EH (cell line): ENCODE measurements around the gene C1orf35.
A peak's percentile ranks its signal among the peaks of the same experiment; 100 is the strongest.

Source experiments
- DNase-seq: peaks from one replicate; pipeline ENCODE4 v3.0.0-alpha.2; 2015; ENCODE audit warnings: low read depth

The C1orf35 gene

DNA sequence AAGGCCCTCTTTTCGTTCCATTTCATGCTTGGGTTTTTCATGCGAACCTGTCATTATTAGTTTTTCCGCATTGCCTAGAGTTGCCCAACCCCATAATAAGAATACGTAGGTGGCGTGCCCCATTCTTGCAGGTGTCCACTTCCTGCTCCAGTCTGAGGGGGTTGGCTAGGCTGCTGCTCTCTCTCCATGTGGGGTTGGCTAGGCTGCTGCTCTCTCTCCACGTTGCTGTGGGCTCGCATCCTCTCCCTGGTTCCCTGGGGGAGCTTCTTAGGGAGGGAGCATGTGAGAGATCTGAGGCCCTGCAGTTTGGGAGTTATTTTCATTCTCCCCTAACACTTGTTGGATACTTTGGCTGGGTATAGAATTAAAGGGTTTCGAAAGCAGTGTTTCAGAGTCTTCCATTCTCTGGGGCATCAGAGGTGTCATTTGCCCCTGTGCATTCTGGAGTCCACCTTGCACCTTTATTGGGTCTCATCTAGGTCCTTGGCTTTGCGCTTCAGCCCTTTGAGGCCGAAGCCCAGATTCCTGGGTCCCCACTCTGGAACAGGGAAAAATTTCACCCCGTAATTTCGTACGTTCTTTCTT is 8.6 kb downstream of the C1orf35 start:
- no peak for DNase-seq

- DNase-seq: no peak
These were observed 9.8 kb downstream of the C1orf35 start for GRCh38 chr1:228093050-228093906.

- DNase-seq: no peak
These were observed 10.6 kb downstream of the C1orf35 start for GRCh38 chr1:228092342-228093049.

- no peak for DNase-seq
These were observed 12.0 kb downstream of the C1orf35 start for GRCh38 chr1:228091084-228091483.

GRCh38 chr1:228090613-228091081 is 12.5 kb downstream of the C1orf35 start:
- DNase-seq: peak; percentile 27

DNA sequence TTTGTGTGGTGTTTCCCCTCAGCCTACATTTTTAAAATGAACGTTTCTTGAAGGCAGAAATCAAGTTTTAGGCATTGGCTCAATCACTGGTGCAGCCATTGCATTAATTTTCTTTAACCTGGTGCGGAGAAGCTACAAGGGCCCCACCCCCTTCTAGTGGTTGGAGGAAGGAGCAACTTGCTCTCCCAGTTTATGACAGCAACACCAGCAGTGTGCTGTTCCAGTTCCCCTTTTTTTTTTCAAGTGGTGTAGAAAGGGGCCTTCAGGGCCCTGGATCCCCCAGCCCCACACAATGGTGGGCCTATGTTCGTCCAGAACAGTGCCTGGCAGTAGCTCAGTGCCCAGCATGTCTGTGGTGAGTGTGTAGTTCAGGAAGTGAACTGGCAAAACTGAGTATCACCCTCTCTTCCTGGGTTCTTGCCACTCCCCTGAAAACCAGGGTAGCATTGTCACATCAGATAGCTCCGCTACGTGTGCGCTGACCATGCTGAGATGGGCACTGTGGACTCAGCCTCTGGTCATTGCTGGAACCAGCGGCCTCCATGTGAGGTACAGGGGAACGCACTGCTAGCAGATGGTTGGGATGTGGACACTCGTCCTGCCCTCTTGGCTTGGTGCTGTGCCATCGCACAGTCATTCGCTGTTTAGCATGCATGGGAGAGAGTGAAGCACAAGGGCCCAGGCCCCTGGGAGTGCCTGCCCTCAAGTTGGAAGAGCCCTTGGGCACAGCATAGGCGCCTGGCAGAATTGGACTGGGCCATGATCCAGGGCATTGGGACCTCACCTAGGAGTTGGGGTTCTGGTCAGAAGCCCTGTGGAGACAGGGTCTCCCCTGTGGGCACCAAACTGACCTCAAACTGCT is 13.4 kb downstream of the C1orf35 start:
- no peak for DNase-seq

DNA sequence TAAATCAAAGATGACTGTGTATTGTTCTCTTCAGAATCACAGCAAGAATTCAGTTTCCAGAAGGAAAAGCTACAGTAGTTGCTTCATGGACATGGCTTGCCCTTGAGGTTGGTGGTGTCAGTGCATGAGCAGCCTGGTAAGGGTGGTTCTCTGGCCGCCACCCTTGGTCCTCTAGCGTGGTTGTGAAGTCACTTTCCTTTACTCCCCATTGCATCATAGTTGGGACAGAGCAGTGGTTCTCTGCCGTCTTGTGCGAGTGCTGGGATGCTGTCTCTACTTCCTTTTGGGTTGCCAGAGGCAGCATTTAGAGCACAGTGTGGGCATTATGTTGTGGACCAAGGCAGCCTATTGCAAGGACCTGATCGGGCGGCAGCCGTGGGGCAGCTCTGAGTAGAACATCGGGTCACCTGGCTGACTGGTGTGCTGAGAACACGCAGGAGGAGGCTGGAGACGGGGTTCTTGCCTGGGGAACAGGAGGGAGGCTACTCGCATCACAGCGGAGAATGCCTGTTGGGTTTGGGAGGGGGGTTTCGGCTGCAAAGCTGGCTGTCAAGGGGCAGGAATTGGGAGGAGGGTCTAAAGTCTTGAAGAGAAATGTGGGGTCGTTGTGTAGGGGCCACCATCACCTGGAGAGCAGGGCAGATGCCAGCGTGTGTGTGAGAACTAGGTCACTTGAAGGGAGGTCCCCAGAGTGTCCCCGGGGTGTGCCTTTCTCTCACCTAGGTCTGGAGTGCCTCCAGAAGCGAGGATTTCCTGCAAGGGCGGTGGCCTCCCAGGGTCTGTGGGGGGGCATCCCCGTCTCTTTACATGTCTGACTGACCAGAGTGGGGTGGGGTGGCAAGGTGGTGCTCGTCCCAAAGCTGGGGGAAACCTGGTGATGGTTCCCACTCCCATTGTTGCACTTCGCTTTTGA is 14.3 kb downstream of the C1orf35 start:
- DNase-seq: no peak

GRCh38 chr1:228087771-228088251 is 15.3 kb downstream of the C1orf35 start:
- DNase-seq: peak; percentile 89

GRCh38 chr1:228085287-228085951 is 17.7 kb downstream of the C1orf35 start:
- DNase-seq: peak; percentile 90

DNA sequence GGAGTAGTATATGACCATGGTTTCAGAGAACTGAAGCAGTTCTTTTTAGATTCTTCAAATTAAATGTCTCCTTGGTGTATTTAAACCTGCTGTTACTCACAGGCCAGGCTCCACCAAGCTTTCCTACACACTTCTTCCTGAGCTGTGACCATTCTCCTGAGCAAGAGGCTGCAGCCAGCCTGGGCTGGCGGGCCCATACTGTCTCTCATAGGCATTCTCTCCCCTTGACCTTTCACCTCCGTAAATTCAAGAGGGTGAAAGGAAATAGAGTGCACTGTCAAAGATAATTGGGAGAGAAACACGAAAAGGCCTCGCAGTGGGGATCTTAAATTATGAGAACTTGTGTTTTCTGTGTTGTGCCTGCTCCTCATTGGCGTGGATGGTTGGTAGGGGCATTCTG is 18.3 kb downstream of the C1orf35 start:
- DNase-seq: no peak

GRCh38 chr1:228084325-228084724 is 18.8 kb downstream of the C1orf35 start:
- peak; percentile 82 for DNase-seq

DNA sequence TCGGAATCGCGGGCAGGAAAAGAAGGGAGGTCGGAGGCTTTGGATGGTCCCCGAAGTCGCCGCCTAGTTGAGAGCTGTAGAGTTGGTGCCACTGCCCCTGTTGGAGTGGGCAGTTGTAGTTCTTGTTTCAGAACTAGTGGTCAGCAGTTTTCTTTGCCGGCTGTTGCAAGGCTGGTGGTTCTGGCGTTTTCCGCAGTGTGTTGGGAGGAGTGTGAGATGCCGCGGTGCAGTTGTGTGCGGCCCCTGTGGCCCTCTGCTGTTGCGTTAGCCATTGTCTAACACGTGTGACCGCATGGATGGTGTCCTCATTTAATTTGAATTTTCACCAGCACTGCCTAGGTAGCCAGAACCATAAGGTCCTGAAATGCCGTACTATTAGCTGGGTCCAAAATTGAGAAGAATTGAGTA is 19.2 kb downstream of the C1orf35 start:
- peak; percentile 45 for DNase-seq

DNA sequence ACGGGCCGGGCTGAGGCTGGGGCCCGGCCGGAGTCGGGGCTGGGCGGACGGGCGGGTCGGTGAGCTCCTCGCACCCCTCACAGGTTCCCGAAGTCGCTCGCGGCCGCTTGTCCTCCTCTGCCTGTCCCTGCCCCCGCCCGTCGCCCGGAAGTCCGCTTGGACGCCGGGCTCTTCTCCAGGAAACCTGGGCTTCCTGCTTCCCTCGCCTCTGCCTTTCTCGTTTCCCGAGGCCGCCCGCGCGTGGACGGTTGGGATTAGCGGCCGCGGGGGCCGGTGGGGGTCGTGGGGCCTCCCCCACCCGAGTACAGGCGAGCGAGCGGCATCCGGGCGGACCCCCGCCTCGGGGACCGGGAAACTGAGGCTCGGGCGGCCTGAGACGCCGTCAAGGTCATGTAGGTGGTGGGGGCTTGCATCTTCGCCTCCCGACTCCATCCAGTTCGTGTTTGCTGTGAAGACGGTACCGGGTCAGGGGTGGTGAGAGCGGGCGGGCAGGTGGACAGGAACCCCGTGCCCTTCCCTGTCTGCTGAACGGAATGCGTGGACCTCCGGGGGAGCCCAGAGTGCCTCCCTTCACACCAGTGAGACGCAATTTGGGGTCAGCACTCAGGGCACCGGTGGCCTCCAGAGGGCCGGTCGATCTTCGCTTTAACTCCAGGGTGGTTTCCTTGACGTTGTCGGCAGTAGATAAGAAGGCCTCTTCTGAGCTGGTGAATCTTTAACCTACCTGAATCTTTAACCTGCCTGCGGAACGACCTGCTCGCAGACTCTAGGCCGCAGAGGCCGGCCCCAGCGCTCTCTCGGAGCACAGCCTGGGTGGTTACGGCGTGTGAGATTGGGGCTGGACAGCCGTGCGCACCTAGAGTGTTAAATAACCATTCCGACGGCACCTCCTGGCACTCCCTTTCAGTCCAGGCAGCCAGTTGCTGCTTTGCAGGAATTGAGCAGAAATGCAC is 19.9 kb downstream of the C1orf35 start:
- DNase-seq: peak; percentile 69

DNA sequence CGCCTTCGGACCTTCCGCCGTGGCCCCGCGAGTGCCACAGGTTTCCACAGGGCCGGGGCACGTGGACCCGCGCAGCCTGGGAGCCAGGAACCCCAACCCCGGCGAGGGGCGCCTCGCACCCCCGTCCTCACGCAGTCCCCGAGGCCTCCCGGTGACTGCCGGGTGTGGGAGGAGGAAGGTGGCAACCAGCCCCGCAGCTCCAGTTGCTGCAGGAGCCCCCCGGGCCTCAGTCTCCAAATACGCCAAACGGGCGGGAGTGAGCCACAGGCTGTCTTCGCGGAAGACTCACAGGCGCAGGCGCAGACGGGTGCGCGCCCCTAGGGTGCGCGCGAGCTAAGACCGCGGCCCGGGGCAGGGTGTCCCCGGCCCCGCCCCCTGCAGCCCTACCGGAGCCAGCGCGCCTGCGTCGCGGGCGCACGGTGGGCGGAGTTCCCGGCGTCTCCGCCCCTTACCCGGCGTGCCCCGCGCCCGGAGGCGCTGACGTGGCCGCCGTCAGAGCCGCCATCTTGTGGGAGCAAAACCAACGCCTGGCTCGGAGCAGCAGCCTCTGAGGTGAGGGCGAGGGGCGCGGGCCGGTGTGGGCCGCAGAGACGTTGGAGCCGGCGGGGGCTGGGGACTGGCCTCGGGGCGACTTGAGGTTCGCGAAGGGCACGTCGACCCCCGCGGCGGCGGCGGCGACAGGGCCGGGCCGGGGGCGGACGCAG is 20.8 kb downstream of the C1orf35 start, which contains the start of gene ARF1:
TSS of gene ARF1 (plus strand) at position 495 of the 704 bp plus-strand sequence. CDS start 14,407 bp downstream, outside the sequence.
- DNase-seq: peak; percentile 90

DNA sequence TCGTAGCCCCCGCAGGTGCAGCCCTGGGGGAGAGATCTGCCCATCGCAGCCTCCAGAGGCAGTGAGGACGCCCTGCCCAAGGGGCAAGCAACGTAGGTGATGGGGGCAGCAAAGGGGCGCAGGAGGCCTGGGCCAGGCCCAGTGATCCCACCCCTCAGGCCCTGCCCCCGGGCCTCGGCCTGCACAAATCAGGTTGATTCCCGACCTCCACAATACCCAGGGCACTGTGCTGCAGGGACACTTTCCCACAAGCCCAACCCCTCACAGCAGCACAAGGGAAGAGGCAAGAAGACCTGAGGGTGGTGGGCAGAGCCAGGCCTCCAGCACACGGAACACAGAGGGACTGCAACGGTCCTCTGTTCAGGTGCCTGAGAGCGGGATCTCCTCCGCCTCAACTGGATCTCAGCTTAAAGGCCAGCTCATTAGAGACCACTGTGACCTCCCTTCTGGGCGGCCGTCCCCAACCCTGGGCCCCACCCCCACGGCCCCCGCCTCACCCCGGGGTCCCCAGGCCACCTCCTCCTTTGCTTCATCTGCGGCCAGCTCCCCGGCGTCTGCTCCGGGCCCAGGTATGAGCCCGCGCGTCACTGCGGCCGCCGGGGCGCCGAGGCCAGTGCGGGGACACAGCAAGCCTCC is 21.4 kb downstream of the C1orf35 start:
- peak; percentile 23 for DNase-seq

GRCh38 chr1:228081144-228081543 is 22.0 kb downstream of the C1orf35 start:
- no peak for DNase-seq

GRCh38 chr1:228079601-228080263 is 23.4 kb downstream of the C1orf35 start:
- no peak for DNase-seq
